ENCODE data around the gene TMEM45B. TPM values are rescaled to one million over a fixed set of nuclear protein-coding genes. Genes with fewer than 3 reads are reported as not detected.
A peak's percentile ranks its signal among the peaks of the same experiment; 100 is the strongest.

TMEM45B gene
- total and polyA plus RNA-seq, 2 of the 13 experiments (the other 11 are each of a cell fraction or from before 2014, with no cell fraction given) = 29.1 to 181 TPM

DNA sequence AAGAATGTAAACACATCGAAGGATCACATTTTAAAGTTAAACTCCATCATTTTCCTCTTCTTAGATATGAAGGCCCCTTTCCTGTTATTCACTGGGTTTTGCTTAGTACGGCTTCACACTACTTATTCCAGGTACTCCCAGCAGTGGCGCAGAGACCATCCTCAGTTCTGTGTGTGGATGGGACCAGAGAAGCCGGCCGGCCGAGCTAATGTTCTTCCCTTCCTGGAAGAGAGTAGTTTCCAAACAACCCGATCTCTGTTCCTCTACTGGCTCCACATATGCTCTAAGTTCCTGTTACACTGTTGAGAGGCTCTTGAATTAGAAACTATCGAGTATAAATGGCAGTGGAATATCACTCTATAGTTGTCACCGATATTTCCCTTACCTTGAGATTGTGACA lies 80.4 kb downstream of the TMEM45B start:
- H3K4me3 ChIP-seq (replicated peaks in 1 of 3; ENCODE audit: insufficient read depth in 1 of 3, low read depth in 2 of 3, low read length in 3 of 3) = peak overlapping the region; percentile 89 to 98 (median 94)
- intact Hi-C loops (cut with micrococcal nuclease; ENCODE audit: unreplicated experiment) (loop anchor here (10.0 kb wide), 1 partner anchor 131 kb away; no protein-coding TSS in a partner anchor), in situ Hi-C loops (cut with HindIII; ENCODE audit: extremely low pct_ligation_motif_present, low pct_unique_long_range_greater_than_20kb) (no loop called here)
- H3K4me1 ChIP-seq (ENCODE audit: insufficient read depth, low read length) = peaks cover 34% of the 10 kb centered on the region
- ATAC-seq = peak; percentile 59
- ChIA-PET POLR2A (interaction anchor here (0.9 to 1.3 kb wide), 3 partner anchors 107 to 268 kb away, joined by 3 to 4 read pairs (median 3); no protein-coding TSS in a partner anchor), CTCF (ENCODE audit: low intra/inter-chr PET ratio, low total read pairs) (no interaction called here)
- peak overlapping the region; percentile 68 for H3K27ac ChIP-seq (ENCODE audit: extremely low read length, insufficient read depth, low read length)
- H3K9ac ChIP-seq (ENCODE audit: insufficient read depth, low read depth, low read length) = peak overlapping the region; percentile 74
- H3K27me3 ChIP-seq (ENCODE audit: control insufficient read depth in 1 of 2, insufficient read depth in 2 of 2, low read length in 2 of 2) = no peaks in the 10 kb centered on the region; a peak in 1 of 5 replicates
- peak overlapping the region; percentile 94 for H3K4me2 ChIP-seq (ENCODE audit: low read depth, low read length)
- H2AFZ ChIP-seq (ENCODE audit: low read length) = peak overlapping the region; percentile 6
- no TSS peak for BruUV-seq (replicated peaks)
- 27% methylated on average over 9 of the region's 9 CpGs for WGBS (ENCODE audit: low lambda C conversion rate)
- H3K9me3 ChIP-seq (ENCODE audit: low read length) = no peaks in the 10 kb centered on the region
- H3K36me3 ChIP-seq (replicated peaks in 1 of 2; ENCODE audit: control insufficient read depth in 1 of 2, insufficient read depth in 2 of 2, low read length in 2 of 2) = peaks cover 5 to 26% of the 10 kb centered on the region in 2 experiments
- peaks cover 34% of the 10 kb centered on the region for H3K79me2 ChIP-seq (ENCODE audit: insufficient read depth, low read length)
- no peak for DNase-seq (ENCODE audit: low spot score)
- TF ChIP-seq ZNF496 (CRISPR knock-in tag; IDR thresholded peaks at IDR 0.05; ENCODE audit: insufficient replicate concordance) = no peak
- no peak for TF ChIP-seq ZNF614 (CRISPR knock-in tag; IDR thresholded peaks at IDR 0.05; ENCODE audit: borderline replicate concordance)
- TF ChIP-seq, protein P1, sequence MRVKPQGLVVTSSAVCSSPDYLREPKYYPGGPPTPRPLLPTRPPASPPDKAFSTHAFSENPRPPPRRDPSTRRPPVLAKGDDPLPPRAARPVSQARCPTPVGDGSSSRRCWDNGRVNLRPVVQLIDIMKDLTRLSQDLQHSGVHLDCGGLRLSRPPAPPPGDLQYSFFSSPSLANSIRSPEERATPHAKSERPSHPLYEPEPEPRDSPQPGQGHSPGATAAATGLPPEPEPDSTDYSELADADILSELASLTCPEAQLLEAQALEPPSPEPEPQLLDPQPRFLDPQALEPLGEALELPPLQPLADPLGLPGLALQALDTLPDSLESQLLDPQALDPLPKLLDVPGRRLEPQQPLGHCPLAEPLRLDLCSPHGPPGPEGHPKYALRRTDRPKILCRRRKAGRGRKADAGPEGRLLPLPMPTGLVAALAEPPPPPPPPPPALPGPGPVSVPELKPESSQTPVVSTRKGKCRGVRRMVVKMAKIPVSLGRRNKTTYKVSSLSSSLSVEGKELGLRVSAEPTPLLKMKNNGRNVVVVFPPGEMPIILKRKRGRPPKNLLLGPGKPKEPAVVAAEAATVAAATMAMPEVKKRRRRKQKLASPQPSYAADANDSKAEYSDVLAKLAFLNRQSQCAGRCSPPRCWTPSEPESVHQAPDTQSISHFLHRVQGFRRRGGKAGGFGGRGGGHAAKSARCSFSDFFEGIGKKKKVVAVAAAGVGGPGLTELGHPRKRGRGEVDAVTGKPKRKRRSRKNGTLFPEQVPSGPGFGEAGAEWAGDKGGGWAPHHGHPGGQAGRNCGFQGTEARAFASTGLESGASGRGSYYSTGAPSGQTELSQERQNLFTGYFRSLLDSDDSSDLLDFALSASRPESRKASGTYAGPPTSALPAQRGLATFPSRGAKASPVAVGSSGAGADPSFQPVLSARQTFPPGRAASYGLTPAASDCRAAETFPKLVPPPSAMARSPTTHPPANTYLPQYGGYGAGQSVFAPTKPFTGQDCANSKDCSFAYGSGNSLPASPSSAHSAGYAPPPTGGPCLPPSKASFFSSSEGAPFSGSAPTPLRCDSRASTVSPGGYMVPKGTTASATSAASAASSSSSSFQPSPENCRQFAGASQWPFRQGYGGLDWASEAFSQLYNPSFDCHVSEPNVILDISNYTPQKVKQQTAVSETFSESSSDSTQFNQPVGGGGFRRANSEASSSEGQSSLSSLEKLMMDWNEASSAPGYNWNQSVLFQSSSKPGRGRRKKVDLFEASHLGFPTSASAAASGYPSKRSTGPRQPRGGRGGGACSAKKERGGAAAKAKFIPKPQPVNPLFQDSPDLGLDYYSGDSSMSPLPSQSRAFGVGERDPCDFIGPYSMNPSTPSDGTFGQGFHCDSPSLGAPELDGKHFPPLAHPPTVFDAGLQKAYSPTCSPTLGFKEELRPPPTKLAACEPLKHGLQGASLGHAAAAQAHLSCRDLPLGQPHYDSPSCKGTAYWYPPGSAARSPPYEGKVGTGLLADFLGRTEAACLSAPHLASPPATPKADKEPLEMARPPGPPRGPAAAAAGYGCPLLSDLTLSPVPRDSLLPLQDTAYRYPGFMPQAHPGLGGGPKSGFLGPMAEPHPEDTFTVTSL (CRISPR knock-in tag; IDR thresholded peaks at IDR 0.05; ENCODE audit: borderline replicate concordance) = 0 out of 2 replicates have a peak, but pooled peaks have one; percentile 22
- TF ChIP-seq ZNF574 (CRISPR knock-in tag; IDR thresholded peaks at IDR 0.05) = no peak
- no peak for TF ChIP-seq ZNF546 (CRISPR knock-in tag; conservative IDR thresholded peaks at IDR 0.05)
- no peak for TF ChIP-seq U2AF1 (optimal IDR thresholded peaks at IDR 0.05; ENCODE audit: low read depth, low read length)
- no peak; the same call in 1 of the 2 replicates for TF ChIP-seq ZNF264 (CRISPR knock-in tag; IDR thresholded peaks at IDR 0.05)
- 0 out of 2 replicates have a peak, but pooled peaks have one; percentile 53 for TF ChIP-seq ZBTB7A (CRISPR knock-in tag; IDR thresholded peaks at IDR 0.05)
- no peak for TF ChIP-seq MLLT10 (CRISPR knock-in tag; IDR thresholded peaks at IDR 0.05)
- TF ChIP-seq MAX (IDR thresholded peaks at IDR 0.05) = no peak
- TF ChIP-seq PHF21A (CRISPR knock-in tag; IDR thresholded peaks at IDR 0.05) = 0 out of 2 replicates have a peak, but pooled peaks have one; percentile 35
- TF ChIP-seq DNMT3B (CRISPR knock-in tag; conservative IDR thresholded peaks at IDR 0.05) = no peak
- no peak for TF ChIP-seq ZNF282 (IDR thresholded peaks at IDR 0.05; ENCODE audit: partially characterized antibody)
- no peak for TF ChIP-seq ZBTB21 (CRISPR knock-in tag; IDR thresholded peaks at IDR 0.05)
- no peak for TF ChIP-seq SNAPC2 (CRISPR knock-in tag; IDR thresholded peaks at IDR 0.05)
- TF ChIP-seq RBFOX2 (IDR thresholded peaks at IDR 0.05; ENCODE audit: low read depth, low read length) = no peak
- no peak for TF ChIP-seq ZNF569 (CRISPR knock-in tag; IDR thresholded peaks at IDR 0.05; ENCODE audit: borderline replicate concordance)
- 0 out of 2 replicates have a peak, but pooled peaks cover 2% of the 10 kb centered on the region for H4K20me1 ChIP-seq (ENCODE audit: insufficient read depth, low read length)
- no peak for FAIRE-seq
